Measurements from ENCODE around the gene CREM.

The CREM gene

DNA sequence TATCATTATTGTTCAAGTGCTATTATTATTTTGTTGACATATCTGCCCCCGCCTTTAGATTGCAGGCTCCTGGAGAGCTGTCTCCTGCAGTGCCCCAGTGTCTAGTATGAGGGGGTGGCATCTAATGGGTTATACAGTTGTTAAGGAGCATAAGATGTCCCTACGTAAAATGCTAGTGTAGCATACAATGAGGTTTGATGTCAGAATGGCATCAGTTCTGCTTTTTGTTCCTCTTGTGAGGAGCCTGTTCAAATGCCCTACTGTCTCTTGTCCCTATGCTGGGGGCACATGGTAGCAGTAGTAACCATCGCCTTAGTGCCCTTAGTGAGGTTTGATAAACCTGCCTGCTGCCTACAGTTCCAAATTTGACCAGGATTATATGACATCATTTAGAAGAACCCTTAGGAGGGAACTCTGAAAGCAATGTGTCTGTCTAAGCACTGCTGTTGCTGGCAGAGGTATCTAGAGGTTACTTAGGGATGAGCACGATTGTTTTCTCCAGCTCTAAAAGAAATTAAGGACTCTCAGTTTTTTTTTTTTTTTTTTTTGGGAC is 9.7 kb downstream of the CREM start:
- no peak for DNase-seq

DNA sequence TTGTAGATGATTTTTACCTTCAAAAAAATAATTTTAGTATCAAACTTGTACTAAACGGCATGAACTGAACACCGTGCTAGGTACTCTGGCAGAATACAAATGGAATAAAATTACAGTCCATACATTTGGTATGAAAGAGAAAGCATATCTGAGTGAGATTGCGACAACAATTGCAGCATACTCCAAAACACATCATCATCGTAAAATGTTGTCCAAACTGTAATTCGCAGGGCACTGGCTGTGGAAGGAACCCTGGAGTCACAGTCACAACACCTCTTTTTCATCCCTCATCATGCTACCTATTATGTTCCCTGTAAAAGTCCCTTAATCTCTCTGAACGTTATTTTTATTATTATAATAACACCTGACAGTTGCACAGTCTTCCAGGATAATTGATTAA is 13.5 kb downstream of the CREM start:
- no peak for DNase-seq

DNA sequence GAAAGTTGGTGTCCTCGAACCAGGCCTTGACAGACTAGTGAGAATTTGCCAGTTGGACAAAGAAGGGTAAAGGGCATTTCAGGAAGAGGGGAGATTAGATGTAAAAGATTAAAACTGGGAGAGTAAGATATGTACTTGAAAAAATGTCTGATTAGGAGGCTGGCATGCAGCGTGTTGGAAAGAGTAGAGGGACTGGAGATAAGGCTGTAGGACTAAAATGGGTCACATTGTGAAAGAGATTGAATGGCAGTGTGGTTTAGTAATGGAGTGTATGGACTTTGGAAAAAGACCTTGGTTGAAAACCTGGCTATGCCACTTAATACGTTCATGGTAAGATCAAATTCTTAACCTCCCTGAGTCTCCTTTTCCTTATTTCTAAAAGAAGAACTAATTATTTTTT is 14.1 kb downstream of the CREM start:
- DNase-seq = no peak

DNA sequence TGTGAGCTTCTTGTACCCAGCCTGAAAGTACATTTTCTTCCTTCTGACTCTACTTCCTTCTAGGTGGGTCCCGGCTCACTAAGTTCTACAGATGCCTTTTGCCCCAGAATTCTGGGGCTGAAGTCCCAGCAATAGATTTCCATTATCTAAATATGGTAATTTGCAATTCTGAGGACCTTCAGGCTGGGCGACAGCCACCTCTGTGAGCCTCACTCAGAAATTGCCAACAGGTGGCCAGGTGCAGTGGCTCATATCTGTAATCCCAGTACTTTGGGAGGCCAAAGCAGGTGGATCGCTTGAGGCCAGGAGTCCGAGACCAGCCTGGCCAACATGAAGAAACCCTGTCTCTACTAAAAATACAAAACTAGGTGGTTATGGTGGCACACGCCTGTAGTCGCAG is 23.7 kb downstream of the CREM start:
- DNase-seq = no peak

DNA sequence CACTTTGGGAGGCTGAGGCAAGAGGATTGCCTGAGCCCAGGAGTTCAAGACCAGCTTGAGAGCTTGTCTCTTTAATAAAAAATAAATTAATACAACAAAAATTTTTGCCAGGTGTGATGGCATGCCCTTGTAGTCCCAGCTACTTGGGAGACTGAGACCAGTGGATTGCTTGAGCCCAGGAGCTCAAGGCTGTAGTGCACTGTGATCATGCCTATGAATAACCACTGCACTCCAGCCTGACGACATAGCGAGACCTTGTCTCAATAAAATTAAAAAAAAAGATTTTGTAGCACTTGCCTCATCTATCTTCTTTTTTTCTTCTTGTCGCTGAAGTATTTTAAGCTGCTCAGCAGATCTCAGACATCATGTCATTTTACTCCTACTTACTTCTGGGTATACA is 26.3 kb downstream of the CREM start:
- no peak for DNase-seq

DNA sequence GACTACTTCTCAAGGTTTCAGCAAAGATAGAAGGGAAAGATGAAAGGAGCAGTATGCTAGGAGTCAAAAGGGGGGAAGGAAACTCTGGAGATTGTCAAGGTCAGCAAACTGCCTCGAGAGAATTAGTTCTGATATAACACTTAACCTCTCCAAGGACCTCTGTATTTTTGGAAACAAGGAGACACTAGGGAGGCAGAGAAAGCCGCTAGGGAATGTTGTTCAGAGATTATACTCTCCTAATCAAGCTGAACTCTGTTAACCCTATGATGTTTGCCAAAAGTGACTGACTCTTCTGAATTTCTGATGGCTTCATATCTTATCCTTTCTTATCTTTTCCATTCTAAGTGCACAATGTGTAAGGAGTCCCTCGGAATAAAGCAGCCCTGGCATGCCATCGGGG is 27.1 kb downstream of the CREM start:
- no peak for DNase-seq

DNA sequence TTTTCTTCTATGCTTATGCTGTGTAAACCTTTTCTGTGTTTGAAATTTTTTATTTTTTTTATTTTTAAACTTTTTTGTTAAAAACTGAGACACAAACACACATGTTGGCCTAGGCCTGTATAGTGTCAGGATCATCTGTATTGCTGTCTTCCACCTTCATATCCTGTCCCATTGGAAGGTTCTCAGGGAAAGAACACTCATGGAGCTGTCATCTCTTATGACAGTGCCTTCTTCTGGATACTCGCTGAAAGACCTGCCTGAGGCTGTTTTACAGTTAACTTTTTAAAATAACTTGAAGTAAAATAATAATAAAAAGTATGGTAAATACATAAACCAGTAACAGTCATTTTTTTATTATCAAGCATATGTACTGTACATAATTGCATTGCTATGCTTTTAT is 34.1 kb downstream of the CREM start:
- DNase-seq = no peak

DNA sequence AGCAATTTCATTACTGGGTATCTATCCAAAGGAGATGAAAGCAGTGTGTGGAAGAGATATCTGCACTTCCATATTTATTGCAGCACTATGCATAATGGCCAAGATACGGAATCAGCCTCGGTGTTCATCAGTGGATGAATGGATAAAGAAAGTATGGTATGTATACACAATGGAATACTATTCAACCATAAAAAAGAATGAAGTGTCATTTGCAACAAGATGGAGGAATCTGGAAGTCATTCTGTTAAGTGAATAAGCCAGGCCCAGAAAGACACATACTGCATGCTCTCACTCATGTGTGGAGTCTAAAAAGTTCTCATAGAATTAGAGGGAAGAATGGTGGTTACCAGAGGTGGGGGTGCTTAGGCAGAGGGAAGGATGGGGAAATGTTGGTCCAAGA is 35.3 kb downstream of the CREM start:
- DNase-seq = no peak

DNA sequence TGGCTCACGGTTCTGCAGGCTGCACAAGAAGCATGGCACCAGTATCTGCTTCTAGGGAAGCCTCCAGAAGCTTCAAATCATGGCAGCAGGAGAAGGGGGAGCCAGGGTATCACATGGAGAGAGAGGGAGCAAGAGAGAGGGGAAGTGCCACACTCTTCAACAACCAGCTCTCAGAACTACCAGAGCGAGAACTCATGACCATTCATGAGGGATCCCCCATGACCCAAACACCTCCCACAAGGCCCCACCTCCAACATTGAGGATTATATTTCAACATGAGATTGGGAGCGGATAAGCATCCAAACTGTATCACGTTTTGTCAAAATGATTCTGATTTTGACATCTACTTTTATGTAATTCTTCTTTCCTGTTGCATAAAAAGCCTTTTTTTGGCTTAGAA is 38.5 kb downstream of the CREM start:
- no peak for DNase-seq

DNA sequence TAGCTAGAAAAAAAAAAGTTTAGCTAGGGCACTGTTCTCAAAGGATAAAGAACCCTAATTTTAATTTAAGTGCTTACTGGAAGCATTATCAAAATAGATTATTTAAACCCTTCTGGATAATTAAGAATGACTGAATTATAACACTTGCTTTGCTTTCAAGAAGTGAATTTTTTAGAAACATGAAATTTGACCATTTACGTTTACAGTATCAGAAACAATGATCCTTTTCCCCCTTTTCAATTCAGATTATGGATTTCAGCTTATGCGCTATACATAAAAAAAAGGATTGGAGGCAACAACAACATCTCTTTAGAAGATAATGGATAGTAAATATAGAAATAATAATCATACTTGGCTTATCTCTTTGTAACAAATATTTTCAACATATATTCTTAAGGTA is 39.2 kb downstream of the CREM start:
- DNase-seq = no peak

DNA sequence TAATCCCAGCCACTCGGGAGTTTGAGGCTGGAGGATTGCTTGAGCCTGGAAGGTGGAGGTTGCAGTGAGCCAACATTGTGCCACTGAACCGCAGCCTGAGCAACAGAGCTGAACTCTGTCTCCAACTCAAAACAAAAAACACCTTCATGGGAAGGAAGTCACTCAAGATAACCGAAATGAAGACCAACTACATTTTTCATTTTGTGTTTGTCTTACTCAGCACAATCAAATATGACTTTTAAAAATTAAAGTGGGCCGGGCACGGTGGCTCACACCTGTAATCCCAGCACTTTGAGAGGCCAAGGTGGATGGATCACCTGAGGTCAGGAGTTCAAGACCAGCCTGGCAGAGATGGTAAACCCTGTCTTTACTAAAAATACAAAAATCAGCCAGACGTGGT is 40.0 kb downstream of the CREM start:
- DNase-seq = no peak

DNA sequence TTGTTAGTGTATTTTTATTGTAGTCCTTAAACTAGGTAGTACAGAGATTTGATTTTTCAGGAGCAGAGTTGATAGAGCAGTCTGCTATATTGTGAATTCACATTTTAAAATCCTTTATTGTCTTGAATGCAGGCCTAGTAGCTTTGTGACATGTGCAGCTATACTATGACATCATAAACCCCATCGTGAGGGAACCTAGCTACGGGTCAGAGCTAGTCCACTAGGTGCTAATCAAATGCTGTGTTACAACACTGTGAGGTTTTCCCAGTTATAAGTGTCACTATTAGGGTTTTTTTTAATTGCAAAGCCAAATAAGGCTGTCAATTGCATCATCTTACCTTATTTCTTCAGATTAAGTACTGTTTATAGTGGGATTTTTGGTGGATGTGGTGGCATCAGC is 40.7 kb downstream of the CREM start:
- no peak for DNase-seq

DNA sequence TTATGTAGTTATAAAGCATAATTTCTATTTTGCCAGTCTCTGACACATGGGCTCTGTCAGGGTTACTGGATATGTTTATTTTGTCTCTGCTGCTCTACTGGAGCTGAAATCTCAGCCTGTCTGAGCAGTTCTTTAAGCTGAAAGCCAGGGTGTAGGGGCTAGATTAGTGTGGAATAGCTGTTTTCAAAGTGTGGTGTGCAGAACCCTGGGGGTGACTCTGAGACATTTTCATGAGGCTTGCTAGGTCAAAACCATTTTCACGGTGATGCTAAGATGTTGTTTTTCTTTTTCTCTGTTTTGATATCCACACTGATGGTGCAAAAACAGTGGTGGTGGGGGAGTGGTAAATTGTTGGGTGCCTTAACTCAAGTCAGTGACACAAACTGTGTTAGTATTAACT is 45.5 kb downstream of the CREM start:
- DNase-seq = no peak

DNA sequence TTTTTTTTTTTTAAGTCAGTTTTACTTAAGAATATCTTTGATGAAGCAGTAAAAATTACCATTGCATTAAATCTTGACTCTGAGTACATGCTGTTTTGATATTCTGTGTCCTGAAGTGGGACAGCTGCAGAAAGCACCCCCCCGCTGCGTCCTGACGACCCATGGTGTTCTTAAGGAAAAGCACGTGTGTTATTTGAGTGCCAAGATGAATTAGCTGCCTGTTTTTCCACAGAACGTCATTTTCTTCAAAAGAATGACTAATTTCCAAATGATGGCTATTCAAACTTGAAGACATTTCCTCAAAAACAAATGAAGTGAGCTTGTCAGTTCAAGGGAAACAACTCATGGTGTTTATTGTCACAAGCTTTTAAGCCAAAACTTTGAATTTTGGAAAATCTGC is 45.9 kb downstream of the CREM start:
- DNase-seq = no peak

DNA sequence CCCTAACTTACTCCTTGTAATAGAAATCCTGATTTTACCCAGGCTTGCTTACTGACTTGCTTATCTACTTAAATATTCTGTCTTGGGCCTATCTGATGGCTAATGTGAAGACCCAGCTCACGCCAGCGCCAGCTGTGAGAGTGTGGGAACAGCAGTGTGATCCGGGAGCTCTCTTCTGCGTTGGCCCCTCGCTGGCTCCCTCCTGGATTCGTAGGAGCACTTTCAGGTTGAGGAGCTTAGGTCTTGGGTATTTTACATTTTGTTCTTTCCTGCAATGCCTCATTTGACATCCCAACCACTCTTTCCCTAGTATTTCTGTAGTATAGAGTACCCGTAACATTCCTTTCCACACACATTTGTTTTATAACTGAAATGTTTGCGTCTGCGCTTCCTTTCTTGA is 51.7 kb downstream of the CREM start:
- DNase-seq = no peak

DNA sequence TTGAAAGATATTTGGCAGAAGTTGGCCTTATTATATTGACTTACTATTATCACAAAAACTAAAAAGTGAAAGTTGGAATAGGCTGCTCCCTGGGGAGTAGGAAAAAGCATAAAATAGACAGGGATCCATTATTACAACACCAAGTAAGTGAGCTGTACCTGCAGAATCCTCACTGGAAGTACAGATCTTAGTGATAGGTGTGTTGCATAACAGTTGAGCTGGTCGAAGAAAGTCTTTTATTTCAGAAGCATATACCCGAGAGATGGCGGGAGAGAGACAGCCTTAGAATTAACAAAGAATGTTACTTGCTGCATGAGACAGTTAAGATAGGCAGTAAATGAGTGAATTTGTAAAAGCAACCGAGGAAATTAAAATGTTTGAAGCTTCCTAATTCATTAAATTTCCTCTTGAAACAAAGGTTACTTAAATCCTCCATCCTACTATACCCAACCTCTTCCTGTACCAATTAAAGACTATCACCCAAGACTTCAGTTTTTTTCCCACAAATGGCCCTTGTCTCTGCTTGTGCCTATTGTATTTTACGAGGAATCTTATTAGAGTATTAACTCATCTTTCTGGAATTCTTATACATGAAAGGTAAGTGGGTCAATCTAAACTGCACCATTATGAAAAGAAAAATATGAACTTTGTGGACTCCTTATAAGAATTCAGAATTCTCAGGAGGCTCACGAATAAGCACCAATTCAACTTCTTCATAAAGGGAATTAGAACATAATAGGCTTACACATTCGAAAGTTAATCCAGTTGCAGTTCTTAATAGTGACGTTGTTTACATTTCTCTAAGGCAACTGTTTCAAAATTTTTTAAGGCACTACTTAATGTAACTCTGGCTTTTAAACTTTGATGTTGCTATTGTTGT is 56.2 kb downstream of the CREM start:
- DNase-seq = no peak

DNA sequence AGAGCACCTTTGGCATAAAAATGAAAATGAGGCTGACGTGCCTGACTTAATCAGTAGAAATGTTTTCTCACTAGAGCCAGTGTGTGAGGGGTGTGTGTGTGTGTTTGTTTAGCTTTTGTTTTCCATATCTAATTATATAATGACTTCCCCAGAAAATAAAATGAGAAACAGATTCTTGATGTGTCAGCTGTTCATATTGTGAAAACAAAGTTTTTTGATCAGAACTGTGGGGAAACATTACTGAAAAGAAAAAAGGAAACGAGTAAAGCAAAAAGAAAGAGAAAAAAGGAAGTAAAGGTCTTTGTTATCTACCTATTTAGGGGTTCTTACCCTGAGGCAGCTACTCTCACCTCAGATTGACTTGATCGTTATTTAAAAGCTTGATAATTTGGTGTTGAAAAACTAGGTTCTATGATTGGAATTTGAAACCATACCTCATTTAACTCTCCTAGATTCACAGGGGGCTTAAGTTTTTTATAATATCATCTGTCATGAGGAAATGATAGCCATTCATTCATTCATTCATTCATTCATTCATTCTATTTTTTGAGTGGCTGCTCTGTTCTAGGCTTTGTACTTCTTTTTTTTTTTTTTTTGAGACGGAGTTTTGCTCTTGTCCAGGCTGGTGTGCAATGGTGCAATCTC is 58.0 kb downstream of the CREM start:
- no peak for DNase-seq

DNA sequence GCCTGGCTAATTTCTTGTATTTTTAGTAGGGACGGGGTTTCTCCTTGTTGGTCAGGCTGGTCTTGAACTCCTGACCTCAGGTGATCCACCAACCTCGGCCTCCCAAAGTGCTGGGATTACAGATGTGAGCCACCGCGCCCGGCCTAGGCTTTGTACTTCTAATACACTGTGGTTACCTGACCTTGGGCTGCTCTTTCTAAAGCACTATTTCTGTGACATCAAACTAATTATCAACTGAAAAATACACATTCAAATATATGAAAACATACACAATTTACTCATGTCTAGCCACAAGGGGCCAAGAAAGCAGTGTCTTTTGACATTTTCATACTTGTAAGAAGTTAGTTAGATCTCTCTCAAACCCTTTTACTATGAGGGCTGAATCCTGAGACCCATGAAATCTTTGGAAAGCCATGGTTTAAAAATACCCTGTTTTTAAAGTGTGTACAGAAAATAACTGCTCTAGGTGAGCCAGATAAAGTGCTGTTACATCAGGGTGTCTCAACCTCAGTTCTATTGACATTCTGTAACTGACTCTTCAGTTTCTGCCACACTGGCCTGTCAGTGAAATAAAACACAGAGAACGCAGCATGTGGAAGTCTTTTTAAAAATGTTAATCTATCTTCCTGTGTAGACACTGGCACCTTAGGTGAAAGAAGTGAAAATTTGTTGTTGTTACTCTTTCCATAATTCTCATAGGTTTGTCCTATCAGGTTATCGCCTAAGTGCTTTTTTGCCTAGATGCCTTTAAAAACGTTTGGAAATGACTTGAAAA is 58.8 kb downstream of the CREM start:
- DNase-seq = no peak

DNA sequence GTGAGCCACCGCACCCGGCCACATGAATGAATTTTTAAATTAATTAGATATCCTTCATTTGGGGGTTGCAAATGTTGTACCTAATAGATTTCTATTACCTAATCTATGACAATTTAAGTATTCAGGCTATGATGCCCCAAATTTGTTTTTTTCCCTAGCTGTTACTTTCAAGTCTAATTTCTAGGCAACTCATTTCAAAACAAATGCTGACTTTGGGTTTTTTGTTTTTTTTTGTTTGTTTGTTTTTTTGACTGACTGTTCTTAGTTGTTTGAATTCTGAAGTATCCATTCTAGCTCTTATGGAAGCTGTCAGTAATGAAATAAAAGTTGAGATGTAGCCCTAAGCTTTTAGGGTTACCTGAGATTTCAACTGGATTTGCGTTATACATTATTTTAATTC is 62.3 kb downstream of the CREM start:
- no peak for DNase-seq

DNA sequence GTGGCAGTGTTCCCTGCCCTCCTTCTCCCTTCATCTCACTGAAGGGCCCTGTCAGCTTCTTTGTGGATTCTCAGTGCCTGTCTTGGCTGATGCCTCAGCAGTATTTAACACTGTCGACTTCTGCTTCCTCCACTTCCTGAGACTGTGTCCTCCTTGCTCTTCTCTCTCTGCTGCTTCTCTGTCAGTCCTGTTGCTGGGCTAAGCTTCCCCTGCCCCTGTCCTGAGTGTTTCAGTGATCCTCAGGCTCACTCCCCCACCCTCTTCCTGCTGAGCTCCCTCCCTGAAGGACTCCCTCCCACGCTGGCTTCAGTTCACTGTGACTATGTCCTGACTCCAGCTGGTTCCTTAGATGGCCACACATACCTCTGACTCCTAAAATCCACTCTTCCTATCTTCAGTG is 64.9 kb downstream of the CREM start:
- DNase-seq = no peak

DNA sequence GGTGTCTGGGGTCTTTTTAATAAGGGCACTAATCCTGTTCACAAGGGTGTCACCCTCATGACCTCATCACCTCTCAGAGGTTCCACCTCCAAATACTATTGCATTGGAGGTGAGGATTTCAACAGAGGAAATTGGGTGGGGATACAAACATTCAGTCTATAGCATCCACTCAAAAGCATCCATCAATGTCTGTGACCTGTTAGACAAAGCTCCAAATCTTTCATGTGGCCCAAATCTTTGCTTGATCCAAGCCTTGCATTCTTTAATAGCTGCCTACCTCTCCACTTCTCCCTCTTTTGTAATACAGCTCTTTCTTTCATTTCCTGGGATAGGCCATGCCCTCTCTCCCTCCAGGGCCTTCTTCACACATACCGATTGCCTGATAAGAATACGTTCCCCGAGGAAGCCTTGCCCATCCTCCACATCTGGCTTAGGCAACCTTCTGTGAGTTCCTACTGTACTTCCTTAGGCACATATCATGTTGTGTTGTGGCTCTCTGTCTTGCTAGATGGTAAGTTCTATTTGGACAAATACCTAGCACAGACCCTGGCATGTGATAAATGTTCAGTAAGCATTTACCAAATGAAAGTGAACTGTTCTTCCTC is 66.1 kb downstream of the CREM start:
- no peak for DNase-seq

DNA sequence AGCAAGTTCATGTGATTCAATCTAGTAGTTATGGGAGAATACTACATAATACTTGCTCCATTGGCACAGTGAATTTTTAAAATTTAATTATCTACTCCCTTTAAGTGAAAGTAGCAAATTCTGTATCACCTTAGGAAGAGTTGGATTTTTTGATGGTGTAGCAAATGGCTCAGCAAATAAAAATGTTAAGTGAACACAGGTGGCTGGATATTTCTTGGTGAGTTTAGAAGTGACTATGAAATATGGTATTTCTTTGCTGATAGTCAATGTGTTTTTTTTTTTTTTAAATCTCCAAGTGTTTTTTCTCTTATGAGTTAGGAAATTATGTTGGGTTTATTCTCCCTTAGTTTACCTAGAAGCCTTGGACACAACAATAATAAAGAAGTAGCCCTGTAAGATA is 67.8 kb downstream of the CREM start:
- no peak for DNase-seq

DNA sequence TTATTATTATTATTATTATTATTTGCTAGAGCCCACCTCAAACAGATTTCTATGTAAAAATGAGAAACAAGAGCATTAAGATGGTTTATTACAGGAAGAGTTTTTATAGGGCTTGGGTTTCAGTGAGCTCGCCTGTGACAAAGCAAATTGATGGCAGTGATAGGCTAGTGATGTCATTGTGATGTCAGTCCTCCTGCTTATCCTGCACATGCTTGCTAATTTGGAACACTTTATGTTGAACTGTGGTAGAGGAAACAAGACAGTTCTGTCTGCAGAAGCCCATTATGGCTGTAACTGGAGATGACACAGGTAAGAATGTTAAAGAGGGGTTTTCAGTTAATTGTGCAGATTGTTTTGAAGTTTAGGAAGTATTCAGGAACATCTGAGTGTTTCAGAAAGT is 68.3 kb downstream of the CREM start:
- DNase-seq = peak; percentile 75

Measured in CD4-positive, alpha-beta T cell treated with Interleukin-12 subunit alpha and Interleukin-12 subunit beta, for 1 hour (primary cell).